ENCODE measurements around the gene CCDC154.

CCDC154 gene

GRCh38 chr16:1397779-1398178 is 46.6 kb downstream of the CCDC154 start:
- TF ChIP-seq, protein P1, sequence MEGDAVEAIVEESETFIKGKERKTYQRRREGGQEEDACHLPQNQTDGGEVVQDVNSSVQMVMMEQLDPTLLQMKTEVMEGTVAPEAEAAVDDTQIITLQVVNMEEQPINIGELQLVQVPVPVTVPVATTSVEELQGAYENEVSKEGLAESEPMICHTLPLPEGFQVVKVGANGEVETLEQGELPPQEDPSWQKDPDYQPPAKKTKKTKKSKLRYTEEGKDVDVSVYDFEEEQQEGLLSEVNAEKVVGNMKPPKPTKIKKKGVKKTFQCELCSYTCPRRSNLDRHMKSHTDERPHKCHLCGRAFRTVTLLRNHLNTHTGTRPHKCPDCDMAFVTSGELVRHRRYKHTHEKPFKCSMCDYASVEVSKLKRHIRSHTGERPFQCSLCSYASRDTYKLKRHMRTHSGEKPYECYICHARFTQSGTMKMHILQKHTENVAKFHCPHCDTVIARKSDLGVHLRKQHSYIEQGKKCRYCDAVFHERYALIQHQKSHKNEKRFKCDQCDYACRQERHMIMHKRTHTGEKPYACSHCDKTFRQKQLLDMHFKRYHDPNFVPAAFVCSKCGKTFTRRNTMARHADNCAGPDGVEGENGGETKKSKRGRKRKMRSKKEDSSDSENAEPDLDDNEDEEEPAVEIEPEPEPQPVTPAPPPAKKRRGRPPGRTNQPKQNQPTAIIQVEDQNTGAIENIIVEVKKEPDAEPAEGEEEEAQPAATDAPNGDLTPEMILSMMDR (IDR thresholded peaks at IDR 0.05; ENCODE audit: control insufficient read depth, insufficient read depth, low read depth, low read length, missing control alignments) = no peak
- DNase-seq (ENCODE audit: low read depth) = no peak
- H3K4me3 ChIP-seq (ENCODE audit: control insufficient read depth, low read depth, low read length) = no peak overlapping the region

DNA sequence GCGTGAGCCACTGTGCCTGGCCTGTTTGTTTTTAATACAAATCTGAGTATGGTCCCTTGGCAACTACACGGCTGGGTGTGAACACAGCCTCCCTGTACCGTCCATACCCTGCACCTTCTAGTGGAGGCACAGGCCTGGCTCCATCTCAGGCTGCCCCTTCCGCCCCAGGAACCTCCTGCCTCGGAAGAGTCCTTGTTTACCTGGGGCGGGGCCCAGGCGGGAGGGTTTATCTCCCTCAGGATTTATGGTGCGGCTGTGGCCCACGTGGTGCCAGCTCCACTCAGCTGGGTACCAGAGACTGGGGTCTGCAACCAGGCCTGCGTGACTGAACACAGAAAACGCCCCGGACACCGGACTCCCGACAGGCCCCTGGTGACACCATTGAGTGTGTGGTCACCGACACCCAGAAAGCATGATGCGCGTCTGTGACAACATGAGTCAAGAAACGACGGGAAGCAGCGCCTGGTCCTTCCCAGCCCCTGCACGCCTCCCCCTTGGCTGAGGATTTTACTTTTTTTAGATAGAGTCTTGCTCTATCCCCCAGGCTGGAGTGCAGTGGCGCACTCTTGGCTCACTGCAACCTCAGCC is 48.8 kb downstream of the CCDC154 start:
- TF ChIP-seq, protein P1 (IDR thresholded peaks at IDR 0.05; ENCODE audit: control insufficient read depth, insufficient read depth, low read depth, low read length, missing control alignments) = no peak
- H3K4me3 ChIP-seq (ENCODE audit: control insufficient read depth, low read depth, low read length) = no peak overlapping the region
- DNase-seq (ENCODE audit: low read depth) = no peak

GRCh38 chr16:1394367-1394951 is 49.9 kb downstream of the CCDC154 start:
- TF ChIP-seq, protein P1 (IDR thresholded peaks at IDR 0.05; ENCODE audit: control insufficient read depth, insufficient read depth, low read depth, low read length, missing control alignments) = no peak
- no peak overlapping the region for H3K4me3 ChIP-seq (ENCODE audit: control insufficient read depth, low read depth, low read length)
- DNase-seq (ENCODE audit: low read depth) = no peak

- TF ChIP-seq, protein P1 (IDR thresholded peaks at IDR 0.05; ENCODE audit: control insufficient read depth, insufficient read depth, low read depth, low read length, missing control alignments) = no peak
- H3K4me3 ChIP-seq (ENCODE audit: control insufficient read depth, low read depth, low read length) = no peak overlapping the region
- no peak for DNase-seq (ENCODE audit: low read depth)
These were observed 50.7 kb downstream of the CCDC154 start for GRCh38 chr16:1393613-1394176.

- no peak for DNase-seq (ENCODE audit: low read depth)
These were observed 51.5 kb downstream of the CCDC154 start for GRCh38 chr16:1392826-1393225.

DNA sequence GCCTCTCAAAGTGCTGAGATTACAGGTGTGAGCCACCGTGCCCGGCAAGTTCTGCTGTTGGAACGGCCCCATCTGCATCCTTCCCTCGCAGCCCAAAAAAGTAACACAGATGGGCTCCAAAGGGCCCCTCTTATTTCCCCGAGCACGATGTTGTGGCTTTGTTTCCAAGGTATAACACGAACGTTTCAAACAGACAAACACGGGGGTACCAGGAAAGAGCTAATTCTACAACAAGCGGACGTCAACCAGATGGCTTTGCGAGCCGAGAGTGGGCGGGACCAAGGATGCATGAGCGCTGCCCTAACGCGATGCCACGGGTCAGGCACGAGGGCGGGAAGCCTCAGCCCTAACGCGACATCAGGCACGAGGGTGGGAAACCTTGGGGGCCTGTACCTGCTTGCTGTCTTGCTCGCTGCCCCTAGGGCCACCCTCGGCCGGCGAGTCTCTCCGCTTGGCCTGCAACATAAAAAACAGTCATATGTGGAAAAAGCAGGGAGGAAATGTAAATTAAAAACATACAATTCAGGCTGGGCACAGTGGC is 54.0 kb downstream of the CCDC154 start:
- no peak for DNase-seq (ENCODE audit: low read depth)
- TF ChIP-seq, protein P1 (IDR thresholded peaks at IDR 0.05; ENCODE audit: control insufficient read depth, insufficient read depth, low read depth, low read length, missing control alignments) = no peak

More at GRCh38 chr16:1392826-1393225, 51.5 kb downstream of the CCDC154 start:
- TF ChIP-seq, protein P1 (IDR thresholded peaks at IDR 0.05; ENCODE audit: control insufficient read depth, insufficient read depth, low read depth, low read length, missing control alignments) = no peak
- no peak overlapping the region for H3K4me3 ChIP-seq (ENCODE audit: control insufficient read depth, low read depth, low read length)

More for the DNA sequence above, 54.0 kb downstream of the CCDC154 start:
- H3K4me3 ChIP-seq (ENCODE audit: control insufficient read depth, low read depth, low read length) = no peak overlapping the region
